Immature natural killer cell (primary cell): ENCODE data around the gene CAVIN1. TPM values are rescaled to one million over a fixed set of nuclear protein-coding genes. Genes with fewer than 3 reads are reported as not detected.
"Not testable (repeated sequence)": the region's sequence is repeated elsewhere in the genome, so short reads cannot be mapped to it uniquely, and the experiment has no call there.

ENCODE experiments used
- DNase-seq, 3 donors: peaks; one replicate each; pipeline ENCODE4 v3.0.0; 2022; ENCODE audit warnings: mixed read lengths in 1 of 3
- H3K27ac Mint-ChIP-seq, 6 donors: one replicate each; pipeline ENCODE4 v1.8.0; 2020; ENCODE audit warnings: mixed read lengths in 6 of 6, mild to moderate bottlenecking in 5 of 6, inconsistent platforms in 4 of 6, moderate library complexity in 3 of 6
- H3K27me3 Mint-ChIP-seq, 3 donors: one replicate each; pipeline ENCODE4 v1.8.0; 2020 to 2021; ENCODE audit warnings: low read depth in 3 of 3, mild to moderate bottlenecking in 3 of 3, mixed read lengths in 3 of 3, moderate library complexity in 3 of 3, inconsistent platforms in 1 of 3
- H3K36me3 Mint-ChIP-seq, 3 donors: one replicate each; pipeline ENCODE4 v1.8.0; 2020; ENCODE audit warnings: mixed read lengths in 3 of 3, inconsistent platforms in 2 of 3, mild to moderate bottlenecking in 2 of 3
- H3K4me1 Mint-ChIP-seq, 2 donors: one replicate each; pipeline ENCODE4 v1.8.0; 2020; ENCODE audit warnings: inconsistent platforms in 2 of 2, mild to moderate bottlenecking in 2 of 2, mixed read lengths in 2 of 2, moderate library complexity in 1 of 2
- H3K4me3 Mint-ChIP-seq, 5 donors: one replicate each; pipeline ENCODE4 v1.8.0; 2020; ENCODE audit warnings: mild to moderate bottlenecking in 5 of 5, mixed read lengths in 5 of 5, inconsistent platforms in 3 of 5, moderate library complexity in 3 of 5
- H3K9me3 Mint-ChIP-seq, 6 donors: one replicate each; pipeline ENCODE4 v1.8.0; 2020; ENCODE audit warnings: mild to moderate bottlenecking in 6 of 6, mixed read lengths in 6 of 6, inconsistent platforms in 4 of 6, moderate library complexity in 3 of 6
- polyA plus RNA-seq, 3 donors: library from polyadenylated mRNA; unstranded; fragments of 300-500 nt; fragmentation: Illumina TruSeq; gene quantifications; one replicate each; pipeline ENCODE4 v1.2.3, GENCODE V29; 2021

Gene CAVIN1
- polyA plus RNA-seq, 3 donors from 2014 or later: not detected

DNA sequence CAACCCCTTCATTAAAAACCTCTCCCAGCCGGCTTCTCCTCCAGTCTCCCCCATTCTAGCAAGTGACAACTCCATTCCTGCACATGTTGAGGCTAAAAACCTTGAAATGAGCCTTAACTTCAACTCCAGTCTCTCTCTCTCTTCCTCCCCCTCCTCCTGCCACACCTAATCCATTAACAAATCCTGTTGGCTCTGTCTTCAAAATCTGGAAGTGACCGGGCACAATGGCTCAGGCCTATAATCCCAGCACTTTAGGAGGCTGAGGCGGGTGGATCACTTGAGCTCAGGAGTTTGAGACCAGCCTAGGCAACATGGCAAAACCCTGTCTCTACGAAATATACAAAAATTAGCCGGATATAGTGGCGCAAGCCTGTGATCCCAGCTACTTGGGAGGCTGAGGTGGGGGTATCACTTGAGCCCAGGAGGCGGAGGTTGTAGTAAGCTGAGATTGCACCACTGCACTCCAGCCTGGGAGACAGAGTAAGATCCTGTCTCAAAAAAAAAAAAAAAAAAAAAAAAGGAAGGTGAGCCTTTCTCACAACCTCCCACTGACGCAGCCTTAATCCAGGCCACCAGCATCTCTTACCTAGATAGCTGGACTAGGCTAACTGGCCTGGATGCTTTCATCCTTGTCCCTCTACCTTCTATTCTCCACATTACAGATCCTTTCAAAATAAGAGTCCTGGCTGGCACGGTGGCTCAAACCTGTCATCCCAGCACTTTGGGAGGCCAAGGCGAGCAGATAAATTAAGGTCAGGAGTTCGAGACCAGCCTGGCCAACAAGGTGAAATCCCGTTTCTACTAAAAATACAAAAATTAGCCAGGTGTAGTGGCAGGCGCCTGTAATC is 56.7 kb downstream of the CAVIN1 start:
- peaks cover 90% of the 10 kb centered on the region in 2 donors for H3K4me1 Mint-ChIP-seq
- H3K27me3 Mint-ChIP-seq, H3K9me3 Mint-ChIP-seq, H3K27ac Mint-ChIP-seq, DNase-seq: not testable (repeated sequence)
- peaks cover 5 to 14% (median 8%) of the 10 kb centered on the region in 3 donors for H3K36me3 Mint-ChIP-seq
- H3K4me3 Mint-ChIP-seq: peak overlapping the region in 2 of 5 donors; percentile 1 to 5

DNA sequence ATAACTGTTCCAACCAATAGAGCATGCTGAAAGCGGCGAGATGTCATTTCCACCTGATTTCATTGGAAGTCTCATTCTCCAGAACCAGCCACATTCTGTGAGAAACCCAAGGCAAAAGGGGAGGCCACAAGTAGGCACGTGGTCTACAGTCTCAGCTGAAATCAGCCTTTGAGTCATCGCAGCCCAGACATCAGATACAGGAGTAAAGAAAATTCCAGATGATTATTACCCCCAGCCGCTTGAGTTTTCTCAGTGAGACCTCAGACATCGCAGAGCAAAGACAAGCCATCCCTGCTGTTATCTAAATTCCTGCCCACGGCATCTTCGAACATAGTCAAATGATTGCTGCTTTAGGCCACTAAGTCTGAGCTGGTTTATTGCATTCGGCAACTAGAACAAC is 57.9 kb downstream of the CAVIN1 start:
- H3K27me3 Mint-ChIP-seq: peaks cover 1 to 3% (median 2%) of the 10 kb centered on the region in 3 donors
- no peak for DNase-seq
- H3K4me3 Mint-ChIP-seq: peak overlapping the region in 1 of 5 donors; percentile 36
- peaks cover 0 to 9% (median 4%) of the 10 kb centered on the region in 3 donors for H3K36me3 Mint-ChIP-seq
- peaks cover 87 to 89% of the 10 kb centered on the region in 2 donors for H3K4me1 Mint-ChIP-seq
- peak overlapping the region in 5 of 6 donors; percentile 0 to 38 (median 35) for H3K27ac Mint-ChIP-seq
- H3K9me3 Mint-ChIP-seq: no peaks in the 10 kb centered on the region

DNA sequence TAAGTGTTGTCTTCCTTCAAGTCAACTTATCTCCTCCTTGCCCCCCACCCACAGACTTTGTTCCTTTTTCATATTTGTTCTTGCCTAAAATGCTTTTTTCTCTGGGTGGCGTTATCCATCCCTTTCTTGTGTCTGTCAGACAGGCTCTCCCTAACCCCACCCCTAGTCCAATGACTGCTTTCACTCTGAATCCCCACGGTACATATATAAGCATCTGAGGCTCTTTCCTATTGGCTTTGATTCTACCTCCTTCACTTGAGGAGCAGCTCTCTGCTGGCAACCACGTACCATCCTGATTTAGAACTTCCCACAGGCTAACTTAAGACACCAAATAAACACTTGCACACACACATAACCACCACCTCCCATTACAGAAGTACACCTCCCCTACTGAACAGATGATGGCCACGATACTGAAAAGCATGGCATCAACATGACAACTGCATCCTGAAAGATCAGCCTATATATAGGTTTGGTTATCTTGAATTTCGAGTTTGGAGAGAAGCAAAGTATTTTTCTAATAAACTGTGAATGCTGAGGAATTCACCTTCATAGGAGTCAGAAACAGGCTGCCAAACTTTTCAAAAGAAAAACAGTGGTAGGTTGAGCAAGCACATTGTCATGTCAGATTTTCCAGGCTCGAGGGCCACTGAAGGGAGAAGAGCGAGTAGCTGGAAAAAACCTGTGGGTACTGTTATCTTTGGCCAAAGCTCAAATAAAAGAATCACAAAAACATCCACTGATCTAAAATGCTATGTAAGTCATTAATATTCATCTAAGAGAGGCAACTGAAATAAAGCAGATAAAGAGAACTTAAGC is 59.1 kb downstream of the CAVIN1 start:
- Mint-ChIP-seq H3K27me3 (peaks cover 1 to 2% (median 2%) of the 10 kb centered on the region in 3 donors), H3K4me1 (peaks cover 81 to 88% of the 10 kb centered on the region in 2 donors), H3K36me3 (peaks cover 0 to 9% (median 4%) of the 10 kb centered on the region in 3 donors), H3K27ac (peak overlapping the region; percentile 5 to 68 (median 50)), H3K9me3 (no peaks in the 10 kb centered on the region), H3K4me3 (peak overlapping the region in 4 of 5 donors; percentile 8 to 42 (median 26))
- no peak for DNase-seq

DNA sequence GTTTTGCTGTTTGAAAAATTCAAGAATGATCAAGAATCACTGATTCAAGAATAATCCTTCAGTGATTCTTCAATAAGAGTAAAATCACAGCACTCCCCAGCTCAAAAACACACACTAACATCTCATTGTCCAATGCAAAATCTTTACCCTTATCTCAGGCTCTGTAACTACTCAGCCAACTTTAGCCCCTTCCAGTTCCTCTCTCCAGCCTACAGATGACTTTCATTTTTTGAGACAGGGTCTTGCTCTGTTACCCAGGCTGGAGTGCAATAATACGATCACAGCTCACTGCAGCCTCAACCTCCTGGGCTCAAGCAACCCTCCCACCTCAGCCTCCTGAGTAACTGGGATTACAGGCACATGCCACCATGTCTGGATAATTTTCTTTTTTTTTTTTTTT is 59.8 kb downstream of the CAVIN1 start:
- Mint-ChIP-seq H3K4me3 (peak overlapping the region in 3 of 5 donors; percentile 23 to 58 (median 34)), H3K4me1 (peaks cover 78 to 88% of the 10 kb centered on the region in 2 donors), H3K27me3 (peaks cover 0 to 2% (median 1%) of the 10 kb centered on the region in 3 donors), H3K27ac (peak overlapping the region in 5 of 6 donors; percentile 20 to 76 (median 29)), H3K9me3 (no peaks in the 10 kb centered on the region), H3K36me3 (peaks cover 0 to 9% (median 4%) of the 10 kb centered on the region in 3 donors)
- no peak for DNase-seq

DNA sequence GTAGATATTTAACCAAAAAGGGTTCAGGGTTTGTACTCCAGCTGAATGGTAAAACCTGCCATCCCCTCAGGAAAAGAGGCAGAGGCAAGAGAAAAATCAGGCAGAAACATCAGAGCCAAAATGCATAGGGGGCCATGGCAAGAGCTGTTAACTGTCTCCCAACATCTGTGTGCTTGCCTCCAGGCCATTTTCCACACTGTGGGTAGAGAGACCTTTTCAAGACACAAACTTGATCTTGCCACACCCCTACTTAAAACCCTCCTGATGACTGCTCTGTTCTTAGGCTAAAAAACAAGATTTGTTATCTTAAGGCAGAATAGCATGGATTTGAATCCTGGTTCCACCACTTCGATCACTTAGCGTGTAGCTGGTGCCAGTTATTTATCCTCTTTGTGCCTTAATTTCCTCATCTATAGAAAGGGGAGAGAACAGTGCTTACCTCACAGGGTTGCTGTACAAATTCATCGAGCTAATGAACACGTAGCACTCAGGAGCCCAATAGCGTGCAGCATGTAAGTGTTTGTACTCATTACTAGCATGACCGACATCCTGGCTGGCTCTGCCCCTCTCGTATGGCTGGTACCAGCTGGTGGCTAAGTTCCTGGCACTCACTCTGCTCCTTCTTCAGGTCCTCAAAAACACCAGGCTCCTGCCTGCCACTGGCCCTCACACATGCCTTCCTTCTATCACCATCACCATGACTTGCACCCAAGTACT is 60.7 kb downstream of the CAVIN1 start:
- peaks cover 0 to 7% (median 4%) of the 10 kb centered on the region in 3 donors for H3K36me3 Mint-ChIP-seq
- peak overlapping the region; percentile 76 to 90 (median 88) for H3K27ac Mint-ChIP-seq
- peak overlapping the region; percentile 58 to 76 (median 68) for H3K4me3 Mint-ChIP-seq
- no peak for DNase-seq
- peaks cover 74 to 86% of the 10 kb centered on the region in 2 donors for H3K4me1 Mint-ChIP-seq
- no peaks in the 10 kb centered on the region for H3K9me3 Mint-ChIP-seq
- H3K27me3 Mint-ChIP-seq: peaks cover 0 to 1% (median 1%) of the 10 kb centered on the region in 3 donors

DNA sequence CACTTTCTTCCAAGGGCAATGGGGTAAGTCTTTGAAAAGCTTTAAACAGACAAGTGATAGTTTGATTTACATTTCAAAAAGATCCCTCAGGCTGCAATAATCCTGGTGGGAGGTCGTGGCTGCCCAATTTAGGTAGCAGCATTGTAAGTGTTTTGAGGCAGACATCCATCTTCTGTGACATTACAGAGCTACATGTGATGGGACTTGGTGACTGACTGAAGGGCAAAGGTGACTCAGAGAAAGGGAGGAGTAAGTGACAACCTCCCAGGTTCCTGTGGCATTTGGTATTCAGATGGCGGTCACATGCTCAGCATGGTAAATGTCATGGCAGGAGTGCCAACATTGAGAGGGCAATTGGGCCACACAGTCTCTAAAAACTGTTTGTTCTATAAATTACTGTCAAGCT is 61.3 kb downstream of the CAVIN1 start:
- Mint-ChIP-seq H3K36me3 (peaks cover 0 to 4% (median 4%) of the 10 kb centered on the region in 3 donors), H3K9me3 (no peaks in the 10 kb centered on the region), H3K4me1 (peaks cover 72 to 85% of the 10 kb centered on the region in 2 donors), H3K4me3 (peak overlapping the region; percentile 58 to 76 (median 68)), H3K27me3 (peaks cover 0 to 1% (median 0%) of the 10 kb centered on the region in 3 donors), H3K27ac (peak overlapping the region; percentile 76 to 90 (median 88))
- DNase-seq: peak; percentile 38 to 59 (median 48)

DNA sequence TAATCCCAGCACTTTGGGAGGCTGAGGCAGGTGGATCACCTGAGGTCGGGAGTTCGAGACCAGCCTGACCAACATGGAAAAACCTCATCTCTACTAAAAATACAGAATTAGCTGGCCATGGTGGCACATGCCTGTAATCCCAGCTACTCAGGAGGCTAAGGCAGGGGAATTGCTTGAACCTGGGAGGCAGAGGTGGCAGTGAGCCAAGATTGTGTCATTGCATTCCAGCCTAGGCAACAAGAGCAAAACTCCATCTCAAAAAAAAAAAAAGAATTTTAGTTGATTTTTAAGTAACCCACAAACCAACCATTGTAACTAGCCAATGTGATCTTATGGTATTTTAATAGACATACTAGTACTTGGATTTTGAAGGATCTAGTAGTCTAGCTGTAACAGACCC is 62.7 kb downstream of the CAVIN1 start:
- peak overlapping the region in 5 of 6 donors; percentile 76 to 85 (median 77) for H3K27ac Mint-ChIP-seq

DNA sequence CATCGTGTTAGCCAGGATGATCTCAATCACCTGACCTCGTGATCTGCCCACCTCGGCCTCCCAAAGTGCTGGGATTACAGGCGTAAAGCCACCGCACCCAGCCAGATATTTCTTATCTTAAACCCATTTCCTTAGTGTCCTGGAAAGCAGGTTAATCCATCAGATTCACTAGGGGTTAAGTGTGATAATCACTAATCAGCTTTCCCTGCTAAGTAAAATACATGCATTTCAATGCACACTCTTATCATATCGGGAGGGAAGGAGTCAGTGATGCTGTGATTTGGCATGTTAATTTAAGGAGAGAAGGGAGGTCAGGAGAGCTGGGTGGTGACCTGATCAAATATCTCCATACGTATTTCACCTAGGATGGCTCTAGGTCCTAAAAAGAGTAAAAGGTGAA is 63.9 kb downstream of the CAVIN1 start:
- H3K27ac Mint-ChIP-seq: peak overlapping the region in 4 of 6 donors; percentile 15 to 72 (median 32)

More for the DNA sequence above, 62.7 kb downstream of the CAVIN1 start:
- H3K4me3 Mint-ChIP-seq: peak overlapping the region in 3 of 5 donors; percentile 21 to 61 (median 41)
- not testable (repeated sequence) for DNase-seq, H3K36me3 Mint-ChIP-seq, H3K27me3 Mint-ChIP-seq, H3K9me3 Mint-ChIP-seq
- H3K4me1 Mint-ChIP-seq: peaks cover 66 to 83% of the 10 kb centered on the region in 2 donors

DNA sequence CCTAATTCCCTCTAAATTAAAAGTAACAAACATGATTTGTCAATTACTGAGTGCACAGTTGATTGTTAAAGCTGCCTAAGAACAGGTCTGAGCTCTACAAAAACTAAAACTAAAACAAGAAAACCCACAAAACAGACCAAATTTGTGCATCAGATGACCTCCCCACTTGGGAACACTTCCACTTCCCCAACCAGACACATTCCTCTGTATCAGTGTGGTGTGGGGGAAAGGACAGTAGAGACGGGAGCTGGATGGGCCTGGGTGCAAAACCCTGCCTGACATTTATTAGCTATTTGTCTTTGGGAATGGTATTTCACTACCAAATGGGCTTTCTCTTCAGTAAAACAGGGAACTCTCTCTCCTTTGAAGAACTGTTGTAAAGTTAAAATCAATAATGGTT is 64.6 kb downstream of the CAVIN1 start:
- peaks cover 50 to 78% of the 10 kb centered on the region in 2 donors for H3K4me1 Mint-ChIP-seq
- no peaks in the 10 kb centered on the region for H3K27me3 Mint-ChIP-seq
- no peaks in the 10 kb centered on the region for H3K36me3 Mint-ChIP-seq
- no peak for DNase-seq
- H3K27ac Mint-ChIP-seq: peak overlapping the region in 3 of 6 donors; percentile 57 to 65 (median 64)
- H3K9me3 Mint-ChIP-seq: no peaks in the 10 kb centered on the region
- no peak overlapping the region for H3K4me3 Mint-ChIP-seq

More for the DNA sequence above, 63.9 kb downstream of the CAVIN1 start:
- DNase-seq: no peak
- peak overlapping the region in 3 of 5 donors; percentile 12 to 29 (median 29) for H3K4me3 Mint-ChIP-seq
- no peaks in the 10 kb centered on the region for H3K9me3 Mint-ChIP-seq
- peaks cover 0 to 1% (median 0%) of the 10 kb centered on the region in 3 donors for H3K27me3 Mint-ChIP-seq
- peaks cover 54 to 80% of the 10 kb centered on the region in 2 donors for H3K4me1 Mint-ChIP-seq
- no peaks in the 10 kb centered on the region for H3K36me3 Mint-ChIP-seq

DNA sequence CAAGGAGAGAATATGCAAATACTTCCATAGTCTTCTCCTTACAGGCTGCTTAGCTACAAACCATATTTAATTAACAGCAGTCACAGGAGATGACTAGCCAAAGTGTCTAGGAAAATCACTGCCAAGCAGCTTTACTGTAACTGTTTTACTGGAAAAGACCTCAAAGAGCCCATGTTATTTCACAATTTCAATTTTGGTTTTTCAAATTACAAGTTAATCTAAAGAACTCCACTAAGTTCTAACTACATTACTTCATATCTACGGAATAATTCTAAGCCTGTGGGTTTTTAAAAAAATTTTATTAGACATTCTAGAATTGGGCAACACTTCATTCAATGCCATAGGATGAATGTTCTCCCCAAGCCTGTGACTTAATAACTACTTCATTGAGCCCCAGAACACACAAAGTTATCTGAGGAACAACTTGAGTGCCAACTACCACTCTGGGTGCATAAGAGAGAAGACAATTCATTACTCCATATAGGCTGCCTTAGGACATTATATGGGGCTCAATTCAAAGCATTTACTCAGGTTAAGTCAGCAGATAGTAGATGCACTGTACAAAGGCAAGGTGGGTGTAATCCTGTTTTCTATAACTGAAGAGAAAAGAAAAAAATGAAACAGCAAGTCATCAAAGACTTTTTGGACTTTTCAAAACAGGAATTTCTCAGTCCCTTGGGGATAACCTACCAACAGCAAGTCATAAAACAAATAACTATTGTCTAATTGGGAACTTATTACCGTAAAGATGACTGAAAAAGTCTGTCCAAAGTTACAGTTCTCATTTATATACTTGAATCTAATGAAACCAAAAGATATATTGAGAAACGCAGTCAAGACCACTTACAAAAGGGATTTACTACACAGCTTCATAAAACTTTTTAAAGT is 67.9 kb downstream of the CAVIN1 start:
- peak overlapping the region in 2 of 6 donors; percentile 6 to 19 for H3K27ac Mint-ChIP-seq
- no peak overlapping the region for H3K4me3 Mint-ChIP-seq
- H3K36me3 Mint-ChIP-seq: no peaks in the 10 kb centered on the region
- peaks cover 28 to 59% of the 10 kb centered on the region in 2 donors for H3K4me1 Mint-ChIP-seq
- peaks cover 0 to 3% (median 0%) of the 10 kb centered on the region in 3 donors for H3K27me3 Mint-ChIP-seq
- no peak for DNase-seq
- no peaks in the 10 kb centered on the region for H3K9me3 Mint-ChIP-seq
